Measurements from ENCODE around the gene SLC22A1. TPM values are rescaled to one million over a fixed set of nuclear protein-coding genes. Genes with fewer than 3 reads are reported as not detected.

The SLC22A1 gene
- total RNA-seq, 2 donors from 2014 or later = 0.26 to 0.33 TPM

GRCh38 chr6:160104821-160105517 lies 16.6 kb upstream of the SLC22A1 start:
- Histone ChIP-seq H3K4me3 (no peak overlapping the region), H3K36me3 (replicated peaks in 1 of 2; ENCODE audit: insufficient read depth in 1 of 2, low read depth in 2 of 2) (peaks cover 0 to 16% of the 10 kb centered on the region in 2 donors), H3K27ac (no peak overlapping the region), H3K9me3 (no peaks in the 10 kb centered on the region), H3K4me1 (no peaks in the 10 kb centered on the region), H3K27me3 (no peaks in the 10 kb centered on the region)
- 93 to 94% methylated on average over 20 of the region's 20 CpGs for WGBS, 2 donors
- ATAC-seq (no peak), DNase-seq (no peak)
- no peak for TF ChIP-seq POLR2A (IDR thresholded peaks at IDR 0.05)
- no peak for TF ChIP-seq CTCF (IDR thresholded peaks at IDR 0.05)
- intact Hi-C loops (cut with DNase I) = no loop called here

- no peak for ATAC-seq
- 94% methylated on average over 14 of the region's 14 CpGs for WGBS, 2 donors
- H3K36me3 ChIP-seq (replicated peaks in 1 of 2; ENCODE audit: insufficient read depth in 1 of 2, low read depth in 2 of 2) = peaks cover 0 to 16% of the 10 kb centered on the region in 2 donors
- no peak for DNase-seq
- H3K27me3 ChIP-seq = no peaks in the 10 kb centered on the region
- no peaks in the 10 kb centered on the region for H3K4me1 ChIP-seq
- H3K4me3 ChIP-seq = no peak overlapping the region
- H3K27ac ChIP-seq = no peak overlapping the region
- intact Hi-C loops (cut with DNase I) = no loop called here
- H3K9me3 ChIP-seq = no peaks in the 10 kb centered on the region
- TF ChIP-seq CTCF (IDR thresholded peaks at IDR 0.05) = no peak
- TF ChIP-seq POLR2A (IDR thresholded peaks at IDR 0.05) = no peak
Observed at GRCh38 chr6:160106010-160106409, 15.6 kb upstream of the SLC22A1 start.

GRCh38 chr6:160106701-160107100 lies 14.9 kb upstream of the SLC22A1 start:
- H3K27me3 ChIP-seq = no peaks in the 10 kb centered on the region
- no peaks in the 10 kb centered on the region for H3K9me3 ChIP-seq
- TF ChIP-seq CTCF (IDR thresholded peaks at IDR 0.05) (no peak), POLR2A (IDR thresholded peaks at IDR 0.05) (no peak)
- H3K36me3 ChIP-seq (replicated peaks in 1 of 2; ENCODE audit: insufficient read depth in 1 of 2, low read depth in 2 of 2) = peaks cover 0 to 16% of the 10 kb centered on the region in 2 donors
- no peak for ATAC-seq
- DNase-seq = no peak
- WGBS, 2 donors = 92 to 93% methylated on average over 4 of the region's 4 CpGs
- no peaks in the 10 kb centered on the region for H3K4me1 ChIP-seq
- no peak overlapping the region for H3K27ac ChIP-seq
- no peak overlapping the region for H3K4me3 ChIP-seq
- intact Hi-C loops (cut with DNase I) = no loop called here

- Histone ChIP-seq H3K27me3 (no peaks in the 10 kb centered on the region), H3K36me3 (replicated peaks in 1 of 2; ENCODE audit: insufficient read depth in 1 of 2, low read depth in 2 of 2) (peaks cover 0 to 13% of the 10 kb centered on the region in 2 donors), H3K27ac (no peak overlapping the region), H3K9me3 (no peaks in the 10 kb centered on the region), H3K4me3 (no peak overlapping the region), H3K4me1 (no peaks in the 10 kb centered on the region)
- 92 to 98% methylated on average over 5 of the region's 5 CpGs for WGBS, 2 donors
- DNase-seq (no peak), ATAC-seq (no peak)
- intact Hi-C loops (cut with DNase I) = no loop called here
- TF ChIP-seq POLR2A (IDR thresholded peaks at IDR 0.05) (no peak), CTCF (IDR thresholded peaks at IDR 0.05) (no peak)
Observed at GRCh38 chr6:160108077-160108476, 13.5 kb upstream of the SLC22A1 start.

- ATAC-seq (no peak), DNase-seq (no peak)
- no peak overlapping the region for H3K27ac ChIP-seq
- TF ChIP-seq CTCF (IDR thresholded peaks at IDR 0.05) (no peak), POLR2A (IDR thresholded peaks at IDR 0.05) (no peak)
- H3K4me3 ChIP-seq = no peak overlapping the region
- intact Hi-C loops (cut with DNase I) = no loop called here
- no peaks in the 10 kb centered on the region for H3K27me3 ChIP-seq
- H3K36me3 ChIP-seq (replicated peaks in 1 of 2; ENCODE audit: insufficient read depth in 1 of 2, low read depth in 2 of 2) = no peaks in the 10 kb centered on the region
- no peaks in the 10 kb centered on the region for H3K9me3 ChIP-seq
- no peaks in the 10 kb centered on the region for H3K4me1 ChIP-seq
Observed at GRCh38 chr6:160110586-160111123, 11.0 kb upstream of the SLC22A1 start.
